ENCODE results near the gene WFDC8.

- TF ChIP-seq CTCF (conservative IDR thresholded peaks at IDR 0.05; ENCODE audit: low read depth, low read length) (no peak), EZH2 (IDR thresholded peaks at IDR 0.05; ENCODE audit: low read length, unreplicated experiment) (no peak), EZH2phosphoT487 (IDR thresholded peaks at IDR 0.05; ENCODE audit: borderline replicate concordance, low read length) (no peak)
These were observed at the start of gene WFDC8 for GRCh38 chr20:45579184-45579583.
